ENCODE data around the gene EFEMP2. TPM values are rescaled to one million over a fixed set of nuclear protein-coding genes. Genes with fewer than 3 reads are reported as not detected.

Gene EFEMP2
- total RNA-seq, 1 donor from 2014 or later, result 310 TPM

- Mint-ChIP-seq H3K27me3 (ENCODE audit: low read depth) (no peaks in the 10 kb centered on the region), H3K36me3 (ENCODE audit: low read depth) (peaks cover 11% of the 10 kb centered on the region), H3K4me1 (ENCODE audit: low read depth) (peaks cover 37% of the 10 kb centered on the region), H3K9me3 (ENCODE audit: low read depth) (no peaks in the 10 kb centered on the region), H3K4me3 (ENCODE audit: unreplicated experiment) (peak overlapping the region; percentile 86), H3K27ac (ENCODE audit: unreplicated experiment) (peak overlapping the region; percentile 89)
- DNase-seq (ENCODE audit: low spot score), result peak; percentile 87
- TF ChIP-seq CTCF (IDR thresholded peaks at IDR 0.05), result no peak
These were observed 1.6 kb downstream of the EFEMP2 start for GRCh38 chr11:65870706-65871681.

- no peak for TF ChIP-seq CTCF (IDR thresholded peaks at IDR 0.05)
- Mint-ChIP-seq H3K27me3 (ENCODE audit: low read depth) (no peaks in the 10 kb centered on the region), H3K4me3 (ENCODE audit: unreplicated experiment) (peak overlapping the region; percentile 86), H3K9me3 (ENCODE audit: low read depth) (no peaks in the 10 kb centered on the region), H3K36me3 (ENCODE audit: low read depth) (peaks cover 12% of the 10 kb centered on the region), H3K4me1 (ENCODE audit: low read depth) (peaks cover 37% of the 10 kb centered on the region), H3K27ac (ENCODE audit: unreplicated experiment) (peak overlapping the region; percentile 89)
- DNase-seq (ENCODE audit: low spot score), result peak; percentile 90
These were observed 2.3 kb downstream of the EFEMP2 start for GRCh38 chr11:65870307-65870658.

GRCh38 chr11:65869643-65870306, 2.8 kb downstream of the EFEMP2 start:
- peak overlapping the region; percentile 89 for H3K27ac Mint-ChIP-seq (ENCODE audit: unreplicated experiment)
- H3K9me3 Mint-ChIP-seq (ENCODE audit: low read depth), result no peaks in the 10 kb centered on the region
- peaks cover 40% of the 10 kb centered on the region for H3K4me1 Mint-ChIP-seq (ENCODE audit: low read depth)
- peaks cover 16% of the 10 kb centered on the region for H3K36me3 Mint-ChIP-seq (ENCODE audit: low read depth)
- peak; percentile 89 for DNase-seq (ENCODE audit: low spot score)
- no peak for TF ChIP-seq CTCF (IDR thresholded peaks at IDR 0.05)
- no peaks in the 10 kb centered on the region for H3K27me3 Mint-ChIP-seq (ENCODE audit: low read depth)
- no peak overlapping the region for H3K4me3 Mint-ChIP-seq (ENCODE audit: unreplicated experiment)

- Mint-ChIP-seq H3K9me3 (ENCODE audit: low read depth) (no peaks in the 10 kb centered on the region), H3K4me3 (ENCODE audit: unreplicated experiment) (no peak overlapping the region), H3K4me1 (ENCODE audit: low read depth) (peaks cover 44% of the 10 kb centered on the region), H3K27ac (ENCODE audit: unreplicated experiment) (peak overlapping the region; percentile 17), H3K27me3 (ENCODE audit: low read depth) (no peaks in the 10 kb centered on the region), H3K36me3 (ENCODE audit: low read depth) (peaks cover 18% of the 10 kb centered on the region)
- DNase-seq (ENCODE audit: low spot score), result peak; percentile 29
- no peak for TF ChIP-seq CTCF (IDR thresholded peaks at IDR 0.05)
These were observed 3.7 kb downstream of the EFEMP2 start for GRCh38 chr11:65868907-65869306.

- Mint-ChIP-seq H3K36me3 (ENCODE audit: low read depth) (peaks cover 23% of the 10 kb centered on the region), H3K4me3 (ENCODE audit: unreplicated experiment) (no peak overlapping the region), H3K4me1 (ENCODE audit: low read depth) (peaks cover 47% of the 10 kb centered on the region), H3K9me3 (ENCODE audit: low read depth) (no peaks in the 10 kb centered on the region), H3K27me3 (ENCODE audit: low read depth) (no peaks in the 10 kb centered on the region), H3K27ac (ENCODE audit: unreplicated experiment) (peak overlapping the region; percentile 45)
- TF ChIP-seq CTCF (IDR thresholded peaks at IDR 0.05), result no peak
- peak; percentile 87 for DNase-seq (ENCODE audit: low spot score)
These were observed 4.4 kb downstream of the EFEMP2 start for GRCh38 chr11:65868076-65868667.
